Hepatocyte (in vitro differentiated cells): Measurements from ENCODE around the gene VAMP8.

Experiments
- CTCF ChIP-seq: fragments of 200-600 bp; sonication (generic); IDR thresholded peaks from 2 replicates; pipeline ENCODE4 v1.5.1; 2016; ENCODE audit warnings: antibody characterized with exemption, mild to moderate bottlenecking; ENCODE audit not compliant: poor library complexity
- EZH2 ChIP-seq: fragments of 200-600 bp; sonication (generic); IDR thresholded peaks from 2 replicates; pipeline ENCODE4 v1.6.1; 2016; ENCODE audit warnings: antibody characterized with exemption, mild to moderate bottlenecking, borderline replicate concordance
- EZH2phosphoT487 ChIP-seq: fragments of 200-600 bp; sonication (generic); IDR thresholded peaks from one replicate; pipeline ENCODE4 v1.6.1; 2018; ENCODE audit warnings: antibody characterized with exemption, mild to moderate bottlenecking, low read depth, moderate library complexity; ENCODE audit not compliant: unreplicated experiment, severe bottlenecking

GRCh38 chr2:85554980-85555612, 22.3 kb upstream of the VAMP8 start:
- TF ChIP-seq CTCF (no peak), EZH2phosphoT487 (no peak), EZH2 (no peak)
